GM13976 (cell line): ENCODE results near the gene PFKFB3.

Source experiments
- DNase-seq: peaks from one replicate; pipeline ENCODE4 v3.0.0; 2012; ENCODE audit warnings: low spot score
- CTCF ChIP-seq: IDR thresholded peaks from 2 replicates; pipeline ENCODE4 v1.5.1; 2012; ENCODE audit warnings: borderline replicate concordance, mild to moderate bottlenecking; ENCODE audit not compliant: insufficient read depth; ENCODE audit errors: extremely low read depth, missing control alignments, control extremely low read depth
- in situ Hi-C: fragments of 300-500 bp; cut with MboI; formaldehyde crosslinking; loops from one replicate; pipeline ENCODE4 v1.12.0; 2022; ENCODE audit warnings: low sequenced_read_pairs, mixed read lengths, inconsistent platforms; ENCODE audit not compliant: unreplicated experiment

PFKFB3 gene

GRCh38 chr10:6228010-6228511 is 25.3 kb downstream of the PFKFB3 start:
- in situ Hi-C loops = no loop called here
- DNase-seq = no peak
- TF ChIP-seq CTCF = no peak

- DNase-seq = no peak
- in situ Hi-C loops = no loop called here
These were observed 25.9 kb downstream of the PFKFB3 start for GRCh38 chr10:6228647-6229046.

GRCh38 chr10:6229290-6229689 is 26.6 kb downstream of the PFKFB3 start:
- DNase-seq = no peak
- TF ChIP-seq CTCF = no peak
- in situ Hi-C loops = no loop called here

More at GRCh38 chr10:6228647-6229046, 25.9 kb downstream of the PFKFB3 start:
- TF ChIP-seq CTCF = no peak

GRCh38 chr10:6229746-6230145 is 27.0 kb downstream of the PFKFB3 start:
- TF ChIP-seq CTCF = no peak
- DNase-seq = no peak
- in situ Hi-C loops = no loop called here

- DNase-seq = no peak
- in situ Hi-C loops = no loop called here
- TF ChIP-seq CTCF = no peak
These were observed 27.6 kb downstream of the PFKFB3 start for GRCh38 chr10:6230315-6230714.

- no peak for TF ChIP-seq CTCF
- in situ Hi-C loops = no loop called here
- peak; percentile 31 for DNase-seq
These were observed 28.4 kb downstream of the PFKFB3 start for GRCh38 chr10:6231146-6231545.

GRCh38 chr10:6231730-6232129 is 29.0 kb downstream of the PFKFB3 start:
- no peak for TF ChIP-seq CTCF
- in situ Hi-C loops = no loop called here
- DNase-seq = no peak
